ENCODE results near the gene UGT2A1. TPM values are rescaled to one million over a fixed set of nuclear protein-coding genes. Genes with fewer than 3 reads are reported as not detected.

The UGT2A1 gene
- total RNA-seq, 1 experiment from 2014 or later, result not detected

GRCh38 chr4:69640289-69640688, 12.8 kb downstream of the UGT2A1 start:
- ATAC-seq, result no peak
- no peaks in the 10 kb centered on the region for H3K36me3 ChIP-seq (ENCODE audit: control insufficient read depth in 1 of 2, insufficient read depth in 2 of 2, low read length in 2 of 2)
- no peaks in the 10 kb centered on the region for H4K20me1 ChIP-seq (ENCODE audit: insufficient read depth)
- H3K9ac ChIP-seq (ENCODE audit: low read length), result no peak overlapping the region
- no peaks in the 10 kb centered on the region for H3K9me3 ChIP-seq (ENCODE audit: control insufficient read depth in 1 of 2, insufficient read depth in 1 of 2, low read depth in 1 of 2, low read length in 2 of 2)
- POLR2A ChIA-PET, result no interaction called here
- intact Hi-C loops (cut with micrococcal nuclease), result no loop called here
- no peaks in the 10 kb centered on the region for H3K4me1 ChIP-seq (ENCODE audit: control insufficient read depth in 1 of 2, insufficient read depth in 2 of 2, low read length in 2 of 2)
- no peak overlapping the region for H3K4me3 ChIP-seq (replicated peaks in 1 of 2; ENCODE audit: low read depth in 1 of 2, low read length in 2 of 2)
- H3K27me3 ChIP-seq (ENCODE audit: insufficient read depth, low read length), result no peaks in the 10 kb centered on the region
- no TSS peak for BruUV-seq (replicated peaks)
- no peaks in the 10 kb centered on the region for H3K9me2 ChIP-seq (ENCODE audit: insufficient read depth)
- RAD21 ChIA-PET (ENCODE audit: low non-redundant PET in 1 of 2, low total read pairs in 2 of 2, uncharacterized antibody in 2 of 2, unreplicated experiment in 2 of 2), result no interaction called here
- H3K79me2 ChIP-seq (ENCODE audit: insufficient read depth, low read length), result no peaks in the 10 kb centered on the region
- TF ChIP-seq, protein P1, sequence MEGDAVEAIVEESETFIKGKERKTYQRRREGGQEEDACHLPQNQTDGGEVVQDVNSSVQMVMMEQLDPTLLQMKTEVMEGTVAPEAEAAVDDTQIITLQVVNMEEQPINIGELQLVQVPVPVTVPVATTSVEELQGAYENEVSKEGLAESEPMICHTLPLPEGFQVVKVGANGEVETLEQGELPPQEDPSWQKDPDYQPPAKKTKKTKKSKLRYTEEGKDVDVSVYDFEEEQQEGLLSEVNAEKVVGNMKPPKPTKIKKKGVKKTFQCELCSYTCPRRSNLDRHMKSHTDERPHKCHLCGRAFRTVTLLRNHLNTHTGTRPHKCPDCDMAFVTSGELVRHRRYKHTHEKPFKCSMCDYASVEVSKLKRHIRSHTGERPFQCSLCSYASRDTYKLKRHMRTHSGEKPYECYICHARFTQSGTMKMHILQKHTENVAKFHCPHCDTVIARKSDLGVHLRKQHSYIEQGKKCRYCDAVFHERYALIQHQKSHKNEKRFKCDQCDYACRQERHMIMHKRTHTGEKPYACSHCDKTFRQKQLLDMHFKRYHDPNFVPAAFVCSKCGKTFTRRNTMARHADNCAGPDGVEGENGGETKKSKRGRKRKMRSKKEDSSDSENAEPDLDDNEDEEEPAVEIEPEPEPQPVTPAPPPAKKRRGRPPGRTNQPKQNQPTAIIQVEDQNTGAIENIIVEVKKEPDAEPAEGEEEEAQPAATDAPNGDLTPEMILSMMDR (IDR thresholded peaks at IDR 0.05 in 2 of 3, conservative IDR thresholded peaks at IDR 0.05 in 1 of 3; ENCODE audit: borderline replicate concordance in 1 of 3, insufficient read depth in 1 of 3, low read depth in 2 of 3, low read length in 2 of 3), result no peak
- no peak for TF ChIP-seq CBX3 (IDR thresholded peaks at IDR 0.05; ENCODE audit: low read depth)
- no peak for TF ChIP-seq POLR2A (IDR thresholded peaks at IDR 0.05; ENCODE audit: borderline replicate concordance, extremely low read depth, insufficient read depth, insufficient read length)
- no peak for TF ChIP-seq EZH2 (IDR thresholded peaks at IDR 0.05)
- no peak for DNase-seq (ENCODE audit: low read depth, low spot score)
- CTCF ChIA-PET, result no interaction called here
- H2AFZ ChIP-seq (ENCODE audit: low read depth, low read length, poor library complexity, severe bottlenecking), result no peak overlapping the region
- H3K4me2 ChIP-seq (ENCODE audit: low read length), result no peak overlapping the region
- H3K27ac ChIP-seq (ENCODE audit: low read depth, low read length), result no peak overlapping the region

DNA sequence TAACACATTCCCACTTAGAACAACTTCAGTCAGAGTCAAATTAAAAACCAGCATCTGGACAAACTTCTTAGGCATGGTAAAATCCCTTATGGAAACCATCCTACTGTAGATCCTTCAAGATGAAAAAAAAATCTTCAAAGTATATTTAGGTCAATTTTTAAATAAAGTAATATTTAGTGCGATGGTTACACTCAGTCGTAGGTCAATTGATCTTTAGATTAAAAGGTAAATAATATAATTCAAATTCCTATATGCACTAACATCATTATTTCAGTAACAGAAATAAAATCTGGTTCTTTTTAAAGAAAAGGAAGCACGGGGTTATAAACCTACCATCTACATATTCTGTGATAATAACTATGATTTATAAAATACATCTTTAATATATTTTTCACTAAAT, 13.5 kb downstream of the UGT2A1 start, which contains the start of gene UGT2A2:
Gene UGT2A2 (minus strand): TSS at position 101 of the 400 bp plus-strand sequence. CDS start 2 bp downstream, at position 99.
- H3K27ac ChIP-seq (ENCODE audit: low read depth, low read length), result no peak within 1 kb of the TSS
- H3K4me2 ChIP-seq (ENCODE audit: low read length), result no peak within 1 kb of the TSS
- no TSS peak for BruUV-seq (replicated peaks)
- no peak within 1 kb of the TSS for H3K9ac ChIP-seq (ENCODE audit: low read length)
- H3K4me3 ChIP-seq (replicated peaks in 1 of 2; ENCODE audit: low read depth in 1 of 2, low read length in 2 of 2), result no peak within 1 kb of the TSS
- no peak for ATAC-seq
- POLR2A ChIA-PET, result no interaction called here
- no peaks in the 10 kb centered on the region for H4K20me1 ChIP-seq (ENCODE audit: insufficient read depth)
- H3K9me2 ChIP-seq (ENCODE audit: insufficient read depth), result no peaks in the 10 kb centered on the region
- H3K9me3 ChIP-seq (ENCODE audit: control insufficient read depth in 1 of 2, insufficient read depth in 1 of 2, low read depth in 1 of 2, low read length in 2 of 2), result no peaks in the 10 kb centered on the region
- intact Hi-C loops (cut with micrococcal nuclease), result no loop called here
- H3K4me1 ChIP-seq (ENCODE audit: control insufficient read depth in 1 of 2, insufficient read depth in 2 of 2, low read length in 2 of 2), result no peaks in the 10 kb centered on the region
- DNase-seq (ENCODE audit: low read depth, low spot score), result no peak
- H3K27me3 ChIP-seq (ENCODE audit: insufficient read depth, low read length), result no peaks in the 10 kb centered on the region
- RAD21 ChIA-PET (ENCODE audit: low non-redundant PET in 1 of 2, low total read pairs in 2 of 2, uncharacterized antibody in 2 of 2, unreplicated experiment in 2 of 2), result no interaction called here
- CTCF ChIA-PET, result no interaction called here
- H2AFZ ChIP-seq (ENCODE audit: low read depth, low read length, poor library complexity, severe bottlenecking), result no peak within 1 kb of the TSS
- no peaks in the 10 kb centered on the region for H3K36me3 ChIP-seq (ENCODE audit: control insufficient read depth in 1 of 2, insufficient read depth in 2 of 2, low read length in 2 of 2)
- no peaks in the 10 kb centered on the region for H3K79me2 ChIP-seq (ENCODE audit: insufficient read depth, low read length)
- TF ChIP-seq ZBTB33 (IDR thresholded peaks at IDR 0.05; ENCODE audit: extremely low read depth, insufficient replicate concordance, low read length), result no peak
- no peak for TF ChIP-seq ELF1 (IDR thresholded peaks at IDR 0.05; ENCODE audit: borderline replicate concordance, low read depth)
- TF ChIP-seq, protein P1 (IDR thresholded peaks at IDR 0.05 in 2 of 3, conservative IDR thresholded peaks at IDR 0.05 in 1 of 3; ENCODE audit: borderline replicate concordance in 1 of 3, insufficient read depth in 1 of 3, low read depth in 2 of 3, low read length in 2 of 3), result no peak
- no peak for TF ChIP-seq SRF (IDR thresholded peaks at IDR 0.05; ENCODE audit: low read depth)
- no peak for TF ChIP-seq POLR2AphosphoS5 (IDR thresholded peaks at IDR 0.05; ENCODE audit: low read depth, low read length)
- TF ChIP-seq CBX3 (IDR thresholded peaks at IDR 0.05; ENCODE audit: low read depth), result no peak
- no peak for TF ChIP-seq CEBPB (IDR thresholded peaks at IDR 0.05; ENCODE audit: low read depth)
- no peak for TF ChIP-seq YY1 (IDR thresholded peaks at IDR 0.05; ENCODE audit: extremely low read depth, insufficient replicate concordance, low read depth, low read length)
- no peak for TF ChIP-seq EZH2phosphoT487 (IDR thresholded peaks at IDR 0.05; ENCODE audit: borderline replicate concordance)
- TF ChIP-seq POLR2A (IDR thresholded peaks at IDR 0.05; ENCODE audit: borderline replicate concordance, extremely low read depth, insufficient read depth, insufficient read length), result no peak
- TF ChIP-seq MAX (IDR thresholded peaks at IDR 0.05), result no peak
- no peak for TF ChIP-seq ZNF274 (IDR thresholded peaks at IDR 0.05; ENCODE audit: low read depth, low read length)

Measured in HCT116 (cell line).